NCI-H2107 treated with DMSO at 0.1 percent for 48 hours (cell line): ENCODE measurements around the gene MEX3B.

Experiments
- DNase-seq: peaks from one replicate; lab custom pipeline; 2025; ENCODE audit not compliant: unreplicated experiment; lab: John Stamatoyannopoulos, UW

Gene MEX3B

DNA sequence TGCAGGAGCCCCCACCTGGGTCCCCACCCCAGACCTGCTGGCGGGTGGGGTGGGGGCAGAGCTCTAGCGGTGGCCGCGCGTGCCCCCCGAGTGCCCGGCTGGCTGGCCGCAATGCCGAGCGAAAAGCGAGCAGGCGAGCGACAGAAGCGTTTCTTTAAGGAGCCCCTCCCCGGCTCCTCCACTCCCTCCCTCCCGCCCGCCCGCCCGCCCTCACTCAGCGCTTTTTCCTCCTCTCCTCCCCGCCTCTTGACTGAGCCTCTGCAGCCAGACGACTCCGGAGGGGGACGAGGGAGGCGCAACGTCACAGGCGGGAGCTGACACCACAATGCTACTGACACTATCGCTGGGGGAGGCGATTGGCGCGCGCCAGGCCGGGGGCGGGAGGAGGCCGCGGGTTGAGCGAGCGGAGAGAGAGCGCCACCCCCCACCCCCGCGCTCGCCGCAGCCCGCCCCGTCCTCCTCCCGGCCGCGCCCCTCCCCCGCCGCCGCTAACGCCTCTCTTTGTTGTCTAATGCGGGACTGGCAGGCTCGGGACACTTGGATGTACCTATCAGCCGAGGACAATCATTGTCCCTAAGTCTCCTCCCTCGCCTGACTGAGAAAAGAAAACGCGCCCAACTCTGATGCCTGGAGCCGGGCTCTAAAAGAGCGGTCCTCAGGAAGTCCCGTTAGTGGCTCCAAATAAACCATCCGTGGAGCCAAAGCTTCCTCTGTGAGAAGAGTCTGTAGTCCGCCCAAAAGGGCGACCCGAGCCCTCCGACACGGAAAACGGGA, at the start of gene MEX3B:
Gene MEX3B (minus strand): TSS at position 127 of the 774 bp plus-strand sequence. CDS start 313 bp downstream, outside the sequence.
- peak; percentile 82 for DNase-seq

DNA sequence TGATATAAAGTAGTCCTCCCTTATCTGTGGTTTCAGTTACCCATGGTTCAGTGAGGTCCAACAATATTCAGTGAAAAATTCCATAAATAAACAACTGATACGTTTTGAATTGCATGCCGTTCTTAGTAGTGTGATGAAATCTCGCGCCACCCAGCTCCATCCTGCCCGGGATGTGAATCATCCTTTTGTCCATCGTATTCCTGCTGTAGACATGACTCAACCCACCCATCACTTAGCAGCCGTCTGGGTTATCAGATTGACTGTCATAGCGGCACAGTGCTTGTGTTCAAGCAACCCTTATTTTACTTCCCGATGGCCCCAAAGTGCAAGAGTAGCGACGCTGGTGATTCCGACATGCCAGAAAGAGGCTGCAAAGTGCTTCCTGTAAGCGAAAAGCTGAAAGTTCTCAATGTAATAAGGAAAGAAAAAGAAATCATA, 48.0 kb upstream of the MEX3B start:
- no peak for DNase-seq

DNA sequence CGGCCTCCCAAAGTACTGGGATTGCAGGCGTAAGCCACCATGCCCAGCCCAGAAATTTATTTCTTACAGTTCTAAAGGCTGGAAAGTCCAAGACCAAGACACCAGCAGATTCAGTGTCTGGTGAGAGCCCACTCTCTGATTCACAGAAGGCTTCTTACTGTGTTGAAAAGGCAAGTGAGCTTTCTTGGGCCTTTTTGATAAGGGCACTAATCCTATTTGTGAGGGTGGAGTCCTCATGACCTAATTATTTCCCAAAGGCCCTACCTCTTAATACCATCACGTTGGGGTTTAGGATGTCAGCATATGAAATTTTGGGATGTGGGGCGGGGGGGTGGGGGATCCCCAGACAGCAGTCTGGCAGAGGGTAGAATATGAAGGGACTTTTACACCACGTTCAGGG, 47.5 kb upstream of the MEX3B start:
- no peak for DNase-seq

DNA sequence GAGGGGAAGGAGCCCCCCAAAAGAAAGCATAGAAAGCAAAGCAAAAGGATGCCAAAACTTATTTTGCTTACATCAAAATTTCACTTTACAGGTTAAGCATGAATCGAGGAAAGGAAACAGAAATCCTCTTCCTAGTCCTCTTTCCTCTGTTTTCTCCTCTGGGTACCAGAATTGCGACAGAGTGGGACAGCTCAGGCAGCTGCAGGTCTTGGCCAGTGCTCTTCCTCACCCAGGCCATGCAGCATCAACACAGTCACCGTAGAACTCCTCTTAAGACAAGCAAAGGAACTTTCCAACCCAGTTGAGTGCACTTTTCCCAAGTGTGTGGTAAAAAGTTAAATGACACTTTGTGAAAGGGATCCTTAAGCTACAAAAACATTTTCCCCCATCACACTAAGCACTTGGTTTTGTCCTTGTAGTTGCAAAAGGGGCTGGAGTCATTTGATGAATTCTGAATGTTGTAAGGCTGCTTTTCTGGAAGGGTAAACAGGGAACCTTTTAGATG, 45.9 kb upstream of the MEX3B start:
- no peak for DNase-seq

DNA sequence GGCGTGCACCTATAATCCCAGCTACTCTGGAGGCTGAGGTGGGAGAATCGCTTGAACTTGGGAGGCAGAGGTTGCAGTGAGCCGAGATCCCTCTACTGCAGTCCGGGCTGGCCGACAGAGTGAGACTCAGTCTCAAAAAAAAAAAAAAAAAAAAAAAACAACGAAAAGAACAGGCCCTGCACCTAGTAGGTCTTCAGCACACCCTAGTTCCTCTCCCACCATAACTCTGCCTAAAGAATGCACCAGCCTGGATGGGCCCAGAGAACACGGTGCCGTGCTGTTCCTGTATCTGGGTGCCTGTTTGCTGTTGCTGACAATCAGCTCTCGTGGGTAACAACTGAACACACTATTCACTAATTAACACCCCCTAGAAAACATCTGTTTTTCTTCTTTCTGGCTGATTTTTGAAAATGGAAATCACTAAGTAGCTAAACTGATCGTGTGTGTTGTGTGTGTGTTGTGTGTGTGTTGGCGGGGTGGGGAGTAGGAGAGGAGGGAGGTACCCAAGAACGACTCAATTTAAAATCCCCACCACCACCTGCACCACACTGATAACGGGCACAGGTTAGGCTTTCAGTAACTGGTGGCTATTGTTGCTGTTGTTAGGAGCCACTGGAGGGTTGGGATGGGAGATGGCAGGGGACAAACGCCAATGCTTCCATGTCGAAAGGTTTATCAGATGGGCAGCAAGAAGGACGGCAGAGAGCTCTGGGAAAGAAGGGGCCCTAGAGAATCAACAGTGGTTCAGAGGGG, 40.6 kb upstream of the MEX3B start:
- DNase-seq, result no peak

DNA sequence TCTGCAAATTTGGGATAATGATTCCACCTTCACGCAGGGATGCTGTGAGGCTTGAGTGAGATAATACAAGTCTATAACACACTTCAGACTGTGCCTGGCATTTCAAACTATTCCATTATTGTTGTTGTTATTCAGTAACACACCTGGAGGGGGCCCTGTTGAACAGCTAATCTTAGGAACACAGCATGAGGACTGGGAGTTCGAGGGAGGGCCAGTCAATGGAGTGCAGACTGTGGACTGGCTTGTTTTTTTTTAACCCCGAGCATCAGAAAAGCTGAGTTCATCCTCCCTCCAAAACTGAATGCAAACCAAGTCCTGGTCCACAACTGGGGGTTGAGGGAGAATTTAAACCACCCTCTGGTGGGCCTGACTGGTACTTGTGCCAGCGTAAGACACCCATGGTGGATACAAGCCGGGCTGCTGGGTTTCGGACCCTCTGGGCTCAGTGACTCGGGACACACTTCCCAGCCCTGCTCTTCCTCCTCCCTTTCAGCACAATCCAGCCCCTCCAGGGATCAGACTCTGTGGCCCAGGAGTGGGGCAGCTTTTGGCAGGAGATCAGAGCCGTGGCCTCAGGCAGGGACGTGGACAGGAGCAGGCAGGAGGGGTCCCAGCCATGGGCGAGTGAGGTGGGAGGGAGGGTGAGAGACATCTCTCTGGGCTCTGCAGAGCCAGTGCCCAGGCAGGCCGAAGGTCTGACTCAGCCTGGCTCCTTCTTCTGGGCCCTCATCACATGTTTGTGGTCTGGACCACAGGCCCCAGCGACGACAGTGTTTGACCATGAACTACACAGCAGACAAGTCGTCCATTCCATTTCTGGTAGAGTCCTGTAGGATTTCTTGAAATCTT, 36.3 kb upstream of the MEX3B start:
- DNase-seq, result no peak

DNA sequence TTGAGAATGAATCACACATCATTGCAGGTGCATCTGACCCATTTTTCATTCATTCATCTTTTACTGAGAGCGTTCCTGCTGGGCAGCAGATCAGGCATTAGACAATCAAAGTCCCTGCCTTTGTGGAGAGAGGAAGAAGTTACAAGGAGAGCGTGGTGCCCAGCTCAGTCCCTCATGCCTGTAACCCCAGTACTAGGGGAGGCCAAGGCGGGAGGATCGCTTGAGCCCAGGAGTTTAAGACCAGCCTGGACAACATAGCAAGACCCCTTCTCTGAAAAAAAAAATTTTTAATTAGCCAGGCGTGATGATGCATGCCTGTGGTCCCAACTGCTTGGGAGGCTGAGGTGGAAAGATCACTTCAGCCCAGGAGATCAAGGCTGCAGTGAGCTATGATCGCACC, 35.0 kb upstream of the MEX3B start:
- no peak for DNase-seq

DNA sequence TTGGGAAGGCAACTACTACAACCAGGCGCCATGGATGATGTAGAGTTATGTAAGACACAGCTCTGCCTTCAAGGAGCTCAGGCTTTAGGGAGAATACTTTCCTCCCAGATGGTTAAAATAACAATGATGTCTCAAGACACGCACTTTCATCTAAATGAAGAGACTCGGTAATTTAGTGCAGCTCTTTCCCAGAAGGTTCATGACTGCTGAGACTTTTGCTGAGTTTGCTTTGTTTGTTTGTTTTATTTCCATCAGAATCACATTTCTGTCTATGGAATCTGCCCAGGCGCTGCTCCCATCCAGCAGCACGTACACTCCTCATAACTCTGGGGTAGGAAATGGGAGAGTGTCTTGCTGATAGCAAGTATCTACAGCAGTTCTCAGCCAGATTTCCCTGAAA, 33.9 kb upstream of the MEX3B start:
- no peak for DNase-seq

DNA sequence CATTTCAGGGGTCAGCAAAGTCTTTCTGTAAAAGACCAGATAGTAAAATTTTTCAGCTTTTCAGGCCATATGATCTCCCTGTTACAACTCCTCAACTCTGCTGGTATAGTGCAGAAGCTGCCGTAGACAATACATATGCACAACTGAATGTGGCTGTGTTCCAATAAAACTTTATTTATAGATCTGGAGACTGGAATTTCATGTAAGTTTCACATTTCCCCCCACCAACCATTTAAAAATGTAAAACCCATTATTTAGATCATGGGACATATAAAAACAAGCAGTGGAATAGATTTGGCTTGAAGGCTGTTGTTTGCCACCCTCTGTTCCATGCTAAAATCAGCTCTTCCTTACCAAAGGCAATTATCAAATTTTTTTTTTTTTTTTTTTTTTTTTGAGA, 28.8 kb upstream of the MEX3B start:
- DNase-seq, result no peak

DNA sequence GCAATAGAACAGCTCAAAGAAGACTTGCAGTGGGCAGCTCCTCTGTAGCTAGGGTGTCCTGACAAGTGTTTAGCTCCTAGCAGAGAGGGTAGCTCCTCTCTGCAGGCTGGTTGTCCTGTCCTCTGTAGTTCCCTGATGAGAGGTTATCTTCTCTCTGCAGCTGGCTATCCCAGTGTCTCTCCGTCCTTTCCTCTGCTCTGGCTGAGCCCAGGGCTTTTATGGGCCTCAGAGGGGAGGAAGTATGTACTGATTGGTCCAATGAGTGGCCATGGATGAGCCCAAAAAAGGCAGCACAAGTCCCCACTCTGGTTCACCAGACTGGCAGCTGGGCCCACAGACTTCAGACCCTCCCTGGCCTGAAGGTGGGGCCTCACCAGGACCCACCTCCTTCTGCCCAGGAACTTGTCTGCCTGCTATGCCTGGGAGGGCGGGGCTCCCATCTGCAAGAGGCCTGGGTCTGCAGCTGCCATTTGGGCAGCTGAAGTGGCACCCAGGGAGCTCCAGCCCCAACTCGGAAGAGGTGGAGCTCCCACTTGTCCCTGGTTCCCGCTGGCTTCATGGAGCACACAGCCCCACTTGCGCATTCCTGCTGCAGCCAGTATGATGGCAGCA, 27.2 kb upstream of the MEX3B start:
- no peak for DNase-seq

DNA sequence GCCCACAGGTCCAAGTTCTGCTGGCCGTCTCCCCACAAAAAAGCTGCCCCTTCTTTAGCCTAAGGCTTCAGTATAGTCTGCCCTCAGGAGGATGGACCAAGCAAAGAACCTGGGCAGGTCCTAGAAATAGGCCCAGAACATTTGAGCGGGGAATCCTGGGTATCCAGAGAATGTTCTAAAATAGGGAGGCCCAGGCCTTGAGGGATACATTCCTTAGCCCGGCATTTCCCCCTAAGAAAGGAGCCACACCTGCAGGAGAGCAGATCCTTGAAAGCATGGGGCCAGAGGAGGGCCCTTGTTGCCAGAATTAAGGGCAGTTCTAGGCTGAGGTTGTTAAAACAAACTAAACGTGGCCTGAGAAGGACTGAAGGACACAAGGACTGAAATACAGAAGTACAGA, 20.6 kb upstream of the MEX3B start:
- no peak for DNase-seq

DNA sequence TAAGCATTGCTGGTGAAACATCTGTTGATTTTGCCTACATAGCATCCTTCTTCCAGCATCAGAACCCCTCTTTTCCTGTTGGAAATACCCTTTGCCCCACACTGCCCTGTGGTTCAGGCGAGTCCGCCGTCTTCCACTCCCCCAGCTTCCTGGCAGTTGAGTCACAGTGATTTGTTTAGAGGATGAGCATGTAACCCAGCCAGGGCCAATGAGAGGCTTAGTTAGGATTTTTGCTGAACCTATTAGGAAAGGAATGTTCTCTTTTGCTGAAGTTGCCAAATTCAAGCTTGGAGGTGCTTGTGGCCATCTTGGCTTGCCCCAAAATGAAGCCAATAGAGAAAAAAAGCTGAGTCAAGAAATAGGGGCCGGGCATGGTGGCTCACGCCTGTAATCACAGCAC, 19.0 kb upstream of the MEX3B start:
- no peak for DNase-seq

DNA sequence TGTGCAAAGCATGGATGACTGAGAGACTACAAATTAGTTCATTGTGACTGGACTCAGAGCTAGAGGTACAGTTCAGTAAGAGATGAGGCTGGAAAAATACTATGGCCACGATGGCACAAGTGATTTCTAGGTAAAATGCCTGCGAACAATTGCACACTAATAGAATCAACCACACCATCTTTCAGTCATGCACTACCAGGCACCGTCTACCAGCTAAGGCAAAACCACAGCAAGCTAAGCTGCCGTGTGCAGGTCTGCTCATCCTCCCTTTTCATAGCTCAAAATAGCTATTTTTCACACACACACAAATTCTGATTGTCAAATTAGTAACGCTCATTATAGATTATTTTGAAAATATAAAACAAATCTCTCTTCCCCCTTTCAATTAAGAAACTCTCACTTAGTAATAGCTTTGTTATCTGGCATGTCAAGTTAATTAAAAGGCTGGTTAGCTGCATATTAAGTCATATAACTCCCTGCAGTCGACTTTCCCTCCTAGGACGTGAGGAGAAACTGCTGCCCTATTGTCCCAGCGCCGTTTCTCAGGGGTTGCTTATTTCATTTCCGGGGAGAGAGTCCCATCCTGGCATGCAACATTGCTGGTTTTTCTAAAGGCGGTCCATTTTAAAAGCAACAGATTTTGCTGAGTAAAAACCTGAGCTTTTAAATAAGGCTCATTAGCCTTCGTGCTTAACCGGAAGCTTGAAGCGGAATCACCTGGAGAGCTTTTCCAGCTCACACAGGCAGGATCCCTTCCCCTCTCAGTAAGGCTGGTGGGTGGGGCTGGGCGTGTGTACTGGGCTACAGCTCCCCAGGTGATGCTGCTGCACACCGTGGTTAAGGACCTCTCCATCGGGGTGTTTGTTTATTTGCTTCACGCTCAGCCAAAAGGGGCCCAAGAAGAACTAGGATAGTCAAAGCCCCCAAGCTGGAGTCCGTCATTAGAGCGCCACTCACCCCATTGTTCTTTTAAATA, 16.9 kb upstream of the MEX3B start:
- DNase-seq, result peak; percentile 7

DNA sequence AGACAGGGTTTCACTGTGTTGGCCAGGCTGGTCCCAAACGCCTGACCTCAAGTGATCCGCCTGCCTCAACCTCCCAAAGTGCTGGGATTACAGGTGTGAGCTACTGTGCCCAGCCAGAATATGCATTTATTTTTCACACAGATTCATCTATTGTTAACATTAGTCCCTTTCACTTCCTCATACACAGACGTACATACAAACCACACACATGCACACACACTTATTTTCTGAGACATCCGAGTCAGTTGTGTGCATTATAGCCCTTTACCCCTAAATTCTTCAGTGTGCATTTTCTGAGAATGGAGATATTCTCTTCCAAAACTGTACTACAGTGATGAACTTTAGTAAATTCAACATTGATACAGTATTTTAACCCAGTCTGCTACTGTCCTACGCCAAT, 15.0 kb upstream of the MEX3B start:
- DNase-seq, result no peak

DNA sequence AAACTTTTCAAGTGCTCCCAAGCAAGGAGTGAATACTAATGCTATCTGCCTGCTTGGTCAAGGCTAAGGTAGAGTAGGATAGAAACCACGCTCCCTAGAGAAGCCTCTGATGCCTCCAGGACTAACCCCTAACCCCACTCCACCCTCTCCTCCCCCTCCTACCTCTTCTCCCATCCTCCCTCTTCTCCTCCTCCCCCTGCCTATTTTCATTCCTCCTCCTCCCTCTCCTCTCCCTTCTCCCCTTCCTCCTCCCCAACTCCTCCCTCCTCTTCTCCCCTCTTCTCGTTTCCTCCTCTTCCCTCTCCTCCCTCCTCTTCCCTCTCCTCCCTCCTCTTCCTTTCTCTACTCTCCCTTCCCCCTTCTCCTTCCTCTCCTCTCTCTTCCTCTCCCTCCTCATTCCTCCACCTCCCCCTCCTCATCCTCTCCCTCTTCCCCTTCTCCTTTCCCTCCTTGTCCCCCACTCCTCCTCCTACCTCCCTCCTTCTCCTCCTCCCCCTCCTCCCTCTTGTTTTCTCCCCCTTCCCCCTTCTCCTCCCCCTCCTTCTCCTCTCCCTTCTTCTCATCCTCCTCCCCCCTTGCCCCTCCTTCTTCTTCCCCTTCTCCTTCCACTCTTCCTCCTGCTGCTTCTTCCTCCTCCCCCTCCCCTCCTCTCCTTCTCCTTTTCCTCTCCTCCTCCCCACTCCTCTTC, 12.8 kb upstream of the MEX3B start:
- no peak for DNase-seq

DNA sequence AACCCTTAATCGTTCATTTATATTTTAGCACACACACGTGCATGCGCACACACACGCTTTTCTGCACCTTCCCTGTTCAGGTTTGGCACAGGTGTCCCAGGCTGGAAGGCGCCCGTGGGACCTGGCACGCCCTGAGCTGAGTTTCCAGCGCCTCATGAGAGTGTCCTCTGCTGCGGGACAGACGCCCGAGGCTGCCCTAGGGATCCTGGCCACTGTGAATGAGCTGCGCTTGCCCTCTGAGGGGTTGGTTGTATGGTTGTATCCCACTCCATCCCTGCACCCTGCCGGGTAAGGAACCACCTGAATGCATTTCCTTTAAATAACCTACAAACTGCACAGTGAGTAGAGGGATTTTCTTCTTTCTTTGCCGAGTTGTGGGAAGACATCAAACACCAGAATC, 12.2 kb upstream of the MEX3B start:
- DNase-seq, result no peak

DNA sequence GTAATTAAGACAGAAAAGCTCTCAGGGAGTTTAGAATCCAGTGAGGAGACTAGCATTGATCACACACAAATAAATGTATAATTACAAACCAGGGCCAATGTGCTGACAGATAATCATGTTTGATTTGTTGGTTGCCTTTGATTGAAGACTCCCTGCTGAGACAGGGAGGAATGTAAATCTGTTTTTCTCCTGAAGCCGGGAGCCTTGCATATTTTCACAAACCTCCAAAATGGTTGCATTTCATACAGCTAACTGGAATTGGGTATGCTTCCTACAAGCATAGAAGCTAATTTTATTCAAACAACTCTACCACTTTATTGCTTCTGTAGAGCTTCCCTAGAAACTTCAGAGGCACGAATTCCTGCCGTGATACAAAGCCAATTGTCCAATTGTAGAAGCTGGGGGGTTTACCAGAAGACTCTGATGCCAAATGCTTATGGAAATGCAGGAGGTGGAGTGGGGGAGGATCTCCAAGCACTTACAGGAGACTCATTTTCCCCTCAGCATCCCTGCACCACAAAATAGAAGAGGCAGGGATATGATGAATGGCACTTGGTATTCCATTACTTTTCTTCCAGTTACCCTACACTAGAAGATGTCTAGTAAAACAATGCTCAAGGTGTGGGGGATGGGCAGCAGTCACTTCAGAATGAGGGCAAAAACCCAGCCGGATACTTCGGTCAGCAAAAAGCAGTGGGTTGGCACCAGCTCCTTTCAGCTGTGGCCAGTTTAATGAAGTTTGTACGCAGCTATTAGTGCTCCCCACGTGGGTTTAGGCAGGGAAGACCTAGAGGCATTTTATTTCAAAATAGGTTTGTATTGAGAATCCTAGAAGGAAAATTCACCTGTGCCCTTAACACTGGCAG, 11.4 kb upstream of the MEX3B start:
- no peak for DNase-seq

DNA sequence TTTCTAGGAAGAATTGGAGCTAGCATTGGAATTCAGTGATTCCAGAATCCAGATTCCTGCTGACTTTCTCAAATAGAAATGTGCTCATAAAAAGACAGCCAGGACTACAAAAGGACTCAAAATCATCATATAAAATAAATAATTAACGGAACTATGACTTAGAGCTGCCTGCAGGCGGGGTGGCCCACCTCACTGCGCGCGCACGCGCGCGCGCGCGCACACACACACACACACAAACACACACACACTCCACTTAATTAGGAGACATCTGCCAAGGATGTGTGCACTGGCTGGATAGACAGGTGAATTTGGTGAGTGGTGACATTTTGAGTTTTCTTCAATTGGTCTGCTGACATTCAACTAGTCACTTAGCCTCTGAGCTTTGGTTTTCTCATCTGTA, 6.9 kb upstream of the MEX3B start:
- DNase-seq, result no peak
